Activated effector memory CD4-positive, alpha-beta T cell treated with anti-CD3 and anti-CD28 coated beads, Interleukin-2, amount 50 U/mL, for 16 hours (primary cell): ENCODE results near the gene POMZP3.
"Not testable (repeated sequence)": the region's sequence is repeated elsewhere in the genome, so short reads cannot be mapped to it uniquely, and the experiment has no call there.

ENCODE experiments used
- DNase-seq: peaks from one replicate; pipeline ENCODE4 v3.0.0-alpha.2; 2020

POMZP3 gene

DNA sequence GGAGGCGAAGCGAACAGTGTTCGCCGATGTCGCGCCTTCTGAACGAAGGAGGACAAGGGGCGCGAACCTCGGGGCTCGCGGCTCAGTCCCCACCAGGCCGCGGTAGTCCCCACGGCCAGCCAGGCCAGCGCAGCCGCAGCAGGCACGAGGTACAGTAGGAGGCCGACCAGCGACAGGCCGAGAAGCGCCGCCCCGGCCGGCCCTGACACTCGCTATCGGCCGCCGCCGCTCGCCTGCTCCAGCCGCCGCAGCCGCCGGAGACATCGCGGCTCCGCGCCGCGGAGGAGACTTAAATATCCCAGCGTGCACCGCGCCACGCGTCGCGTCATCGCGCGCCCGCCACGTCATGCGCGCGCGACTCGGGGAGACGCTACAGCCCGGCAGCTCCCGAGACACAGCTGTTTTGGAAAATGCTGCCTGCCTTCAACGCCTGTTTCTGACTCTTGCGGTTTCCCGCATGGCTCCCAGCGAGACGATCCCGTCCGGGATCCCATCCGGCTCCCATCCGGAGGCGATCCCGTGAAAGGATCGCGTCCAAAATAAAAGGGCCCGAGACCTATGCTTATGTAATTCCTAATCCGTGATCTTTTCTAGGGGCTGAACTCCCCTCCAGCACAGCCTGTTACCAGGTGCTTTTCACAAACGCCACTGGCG lies at the start of gene POMZP3:
Gene POMZP3, minus strand, starts transcription at position 291 of the 654 bp plus-strand sequence. CDS start 1,215 bp downstream, outside the sequence.
- DNase-seq, result peak; percentile 81

- DNase-seq, result not testable (repeated sequence)
Measured at GRCh38 chr7:76675783-76676182, 48.7 kb upstream of the POMZP3 start.

DNA sequence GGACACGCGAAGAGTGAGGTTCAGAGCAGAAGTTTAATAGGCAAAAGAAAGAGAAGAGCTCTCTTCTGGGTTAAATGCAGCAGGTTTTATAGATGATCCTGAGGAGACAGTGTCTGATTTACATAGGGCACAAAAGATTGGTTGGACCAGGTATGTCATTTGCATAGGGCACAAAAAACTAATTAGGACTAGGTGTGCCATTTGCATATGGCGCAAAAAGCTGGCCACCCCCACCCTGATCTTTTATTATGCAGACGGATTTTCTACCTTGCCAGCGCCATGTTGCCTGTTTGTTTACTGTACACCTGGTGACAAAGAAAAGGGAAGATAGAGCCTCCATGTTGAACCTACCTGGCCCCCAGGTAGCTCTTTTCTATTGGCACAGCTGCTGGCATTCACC lies 46.3 kb upstream of the POMZP3 start:
- not testable (repeated sequence) for DNase-seq

DNA sequence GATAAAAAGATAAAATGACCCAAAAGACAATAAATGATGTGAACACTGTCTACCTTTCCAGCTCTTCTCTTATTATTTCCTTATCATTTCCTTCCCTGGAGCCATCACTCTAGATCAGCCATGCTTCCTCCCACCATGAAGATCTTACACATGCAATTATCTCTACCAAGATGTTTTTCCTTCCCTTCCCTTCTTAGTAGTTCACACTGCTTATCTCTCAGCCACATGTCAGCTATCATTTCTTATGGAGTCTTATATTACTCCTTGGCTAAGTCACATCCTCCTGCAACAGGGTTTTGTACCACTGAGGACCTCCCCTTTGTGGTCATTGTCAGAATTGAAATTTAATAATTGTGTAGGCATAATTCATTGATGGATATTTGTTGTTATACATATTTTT lies 32.1 kb upstream of the POMZP3 start:
- not testable (repeated sequence) for DNase-seq

- not testable (repeated sequence) for DNase-seq
Measured at GRCh38 chr7:76656425-76656824, 29.3 kb upstream of the POMZP3 start.

GRCh38 chr7:76642620-76643019 lies 15.5 kb upstream of the POMZP3 start:
- DNase-seq, result not testable (repeated sequence)

- DNase-seq, result not testable (repeated sequence)
Measured at GRCh38 chr7:76637061-76637691, 10.1 kb upstream of the POMZP3 start.

DNA sequence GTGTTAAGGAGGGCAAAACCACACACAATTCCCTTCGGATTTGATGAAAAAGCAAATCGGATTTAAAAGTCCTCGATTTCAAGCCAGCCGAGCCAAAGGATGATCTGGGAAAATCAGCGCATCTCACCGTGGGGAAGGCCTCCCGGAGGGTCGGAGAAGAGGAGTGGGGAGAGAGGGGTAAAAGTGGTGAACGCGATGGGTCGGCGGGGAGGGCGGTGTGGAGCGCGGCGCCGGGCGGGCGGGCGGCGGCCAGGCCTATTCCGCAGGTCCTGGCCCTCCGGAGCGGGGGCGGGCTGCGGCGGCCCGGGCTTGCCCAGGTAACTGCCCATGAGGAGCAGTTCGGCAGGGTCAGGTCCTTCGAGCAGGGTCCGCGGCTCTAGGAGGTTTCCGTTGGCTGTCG lies 498 bp downstream of the POMZP3 start:
- DNase-seq, result peak; percentile 71

GRCh38 chr7:76619439-76620190 lies 7.5 kb downstream of the POMZP3 start:
- DNase-seq, result not testable (repeated sequence)

- DNase-seq, result not testable (repeated sequence)
Measured at GRCh38 chr7:76613783-76614182, 13.3 kb downstream of the POMZP3 start.

GRCh38 chr7:76612232-76612631 lies 14.8 kb downstream of the POMZP3 start:
- DNase-seq, result not testable (repeated sequence)

DNA sequence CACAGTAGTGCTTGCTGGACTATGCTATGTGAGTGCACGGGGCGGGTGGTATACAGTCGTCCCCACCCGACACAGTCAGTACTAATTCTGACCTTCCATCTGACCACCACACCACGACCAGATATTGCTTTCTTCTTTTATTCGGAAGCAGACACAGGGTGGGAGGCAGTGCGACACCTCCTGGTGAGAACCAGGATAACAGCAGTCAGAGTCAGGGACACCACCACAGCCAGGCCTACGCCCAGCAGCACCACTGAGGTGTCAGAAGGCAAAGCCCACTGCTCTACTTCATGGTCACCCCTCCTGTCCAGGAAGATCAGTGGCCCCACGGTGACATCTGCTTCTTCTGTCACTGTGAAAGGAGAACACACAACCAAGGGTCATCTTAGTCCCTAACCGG lies 17.2 kb downstream of the POMZP3 start:
- not testable (repeated sequence) for DNase-seq

DNA sequence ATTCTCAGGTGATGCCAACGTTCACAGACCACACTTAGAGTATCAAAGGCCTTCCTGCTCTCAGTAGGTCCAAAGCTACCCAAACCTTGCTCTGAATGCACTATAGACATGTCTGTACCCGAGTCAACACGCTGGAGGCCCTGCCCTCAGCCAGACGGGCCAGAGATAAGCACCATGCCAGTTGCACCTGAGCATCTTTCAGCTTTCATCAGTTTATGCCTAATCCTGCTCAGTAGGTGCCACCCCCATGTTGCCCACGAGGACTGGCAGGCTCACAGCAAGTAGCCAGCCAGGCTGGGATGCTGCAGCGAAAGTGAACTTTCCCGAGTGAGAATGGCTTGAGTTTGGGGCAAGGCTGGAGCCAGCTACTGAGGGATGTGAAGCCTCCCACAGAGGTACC lies 18.6 kb downstream of the POMZP3 start:
- not testable (repeated sequence) for DNase-seq

DNA sequence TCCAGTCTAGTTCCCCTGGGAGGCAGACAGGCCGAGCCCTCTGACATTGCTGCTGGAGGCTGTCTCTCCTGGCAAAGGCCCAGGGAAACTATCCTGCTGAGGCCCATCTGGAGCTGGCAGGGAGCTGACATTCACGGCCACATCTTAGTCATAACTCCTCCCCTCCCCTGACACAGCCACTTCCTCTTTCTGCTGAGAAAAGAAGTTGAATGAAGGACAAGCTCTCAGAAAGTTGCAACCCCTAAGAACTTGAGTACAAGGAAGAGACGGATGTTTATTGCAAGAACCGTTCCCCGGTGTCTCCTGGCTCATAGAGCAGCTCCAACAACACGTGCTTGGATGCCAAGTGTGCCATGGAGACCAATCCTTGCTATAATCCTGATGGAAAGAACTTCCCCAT lies 21.1 kb downstream of the POMZP3 start:
- DNase-seq, result peak; percentile 78

DNA sequence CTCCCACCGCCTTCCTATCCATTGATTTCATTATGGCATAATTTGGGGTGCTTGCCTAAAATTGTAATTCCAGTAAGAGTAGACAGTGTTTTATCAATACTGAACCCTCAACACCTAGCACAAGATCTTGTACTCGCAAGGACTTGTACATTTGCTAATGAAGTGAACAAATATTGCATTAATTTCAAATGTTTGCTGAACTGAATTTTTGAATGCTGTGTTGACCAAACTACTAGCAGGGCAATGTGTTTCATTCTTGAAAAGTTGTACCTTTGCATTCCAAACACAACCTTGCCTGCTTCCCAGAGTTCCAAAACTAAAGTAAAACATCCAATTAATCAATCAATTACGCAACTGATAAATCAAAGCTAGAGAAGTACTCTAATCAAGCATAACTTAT lies 26.4 kb downstream of the POMZP3 start:
- not testable (repeated sequence) for DNase-seq

DNA sequence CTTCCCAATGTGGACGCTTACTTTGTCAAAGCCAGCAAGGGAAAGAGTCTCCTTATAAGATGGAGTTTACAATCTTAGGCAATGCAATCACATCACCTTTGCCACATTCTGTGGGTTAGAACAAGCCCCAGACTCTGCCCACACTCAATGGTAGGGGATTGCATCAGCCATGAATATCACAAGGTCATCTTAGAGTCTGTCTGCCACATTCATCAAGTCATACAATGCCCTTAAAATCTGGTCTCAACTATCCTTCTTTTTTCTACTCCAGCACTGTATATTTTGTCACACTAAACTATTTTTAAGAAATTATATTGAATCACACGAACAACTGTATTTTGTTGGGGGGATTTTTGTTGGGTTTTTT lies 27.0 kb downstream of the POMZP3 start:
- DNase-seq, result not testable (repeated sequence)

GRCh38 chr7:76598590-76599264 lies 28.4 kb downstream of the POMZP3 start:
- DNase-seq, result not testable (repeated sequence)

GRCh38 chr7:76597288-76597687 lies 29.8 kb downstream of the POMZP3 start:
- DNase-seq, result not testable (repeated sequence)

DNA sequence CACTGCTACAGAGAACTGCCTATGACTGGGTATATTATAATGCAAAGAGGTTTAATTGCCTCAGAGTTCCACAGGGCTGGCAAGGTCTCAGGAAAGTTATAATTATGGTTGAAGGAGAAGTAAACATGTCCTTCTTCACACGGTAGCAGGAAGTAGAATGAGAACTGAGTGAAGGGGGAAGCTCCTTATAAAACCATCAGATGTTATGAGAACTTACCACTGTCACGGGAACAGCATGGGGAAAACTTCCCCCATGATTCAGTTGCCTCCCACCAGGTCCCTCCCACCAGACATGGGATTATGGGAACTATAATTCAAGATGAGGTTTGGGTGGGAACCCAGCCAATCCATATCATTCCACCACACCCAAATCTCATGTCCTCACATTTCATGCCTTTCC lies 34.4 kb downstream of the POMZP3 start:
- DNase-seq, result not testable (repeated sequence)

- DNase-seq, result not testable (repeated sequence)
Measured at GRCh38 chr7:76591602-76592304, 35.3 kb downstream of the POMZP3 start.

GRCh38 chr7:76591033-76591432 lies 36.0 kb downstream of the POMZP3 start:
- DNase-seq, result not testable (repeated sequence)

- DNase-seq, result not testable (repeated sequence)
Measured at GRCh38 chr7:76588586-76588985, 38.5 kb downstream of the POMZP3 start.
